Embryonic facial prominence (tissue), 1 donor: ENCODE data around the gene FAS.
"Not testable (repeated sequence)": the region's sequence is repeated elsewhere in the genome, so short reads cannot be mapped to it uniquely, and the experiment has no call there.

Experiments used
- DNase-seq: peaks from one replicate; pipeline ENCODE4 v3.0.0-alpha.2; 2016; ENCODE audit errors: extremely low spot score

The FAS gene

GRCh38 chr10:88992921-88993524, 2.4 kb downstream of the FAS start:
- DNase-seq = no peak

GRCh38 chr10:88994019-88994418, 3.4 kb downstream of the FAS start:
- DNase-seq = no peak

- no peak for DNase-seq
Observed at GRCh38 chr10:88995156-88995876, 4.7 kb downstream of the FAS start.

GRCh38 chr10:88996927-88997326, 6.3 kb downstream of the FAS start:
- DNase-seq = no peak

DNA sequence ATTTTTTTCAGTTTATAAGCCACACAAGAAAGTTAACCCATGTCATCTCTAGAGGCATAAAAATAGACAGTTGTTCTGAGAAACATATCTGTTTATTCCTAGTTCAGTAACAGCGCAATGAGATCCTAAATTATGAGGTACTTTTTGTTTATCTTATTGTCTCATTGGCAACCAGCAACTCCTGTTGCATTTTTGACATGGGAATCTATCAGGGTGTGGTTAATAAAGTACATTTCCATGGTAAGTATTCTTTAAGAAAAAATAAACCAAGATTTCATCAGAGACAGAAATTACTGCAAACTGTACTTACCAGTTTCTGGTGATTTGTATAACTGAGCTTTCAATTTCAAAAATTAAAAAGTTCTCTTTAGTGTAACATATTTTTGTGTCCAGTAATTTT, 9.0 kb downstream of the FAS start:
- no peak for DNase-seq

GRCh38 chr10:89001024-89001728, 10.6 kb downstream of the FAS start:
- DNase-seq = no peak

DNA sequence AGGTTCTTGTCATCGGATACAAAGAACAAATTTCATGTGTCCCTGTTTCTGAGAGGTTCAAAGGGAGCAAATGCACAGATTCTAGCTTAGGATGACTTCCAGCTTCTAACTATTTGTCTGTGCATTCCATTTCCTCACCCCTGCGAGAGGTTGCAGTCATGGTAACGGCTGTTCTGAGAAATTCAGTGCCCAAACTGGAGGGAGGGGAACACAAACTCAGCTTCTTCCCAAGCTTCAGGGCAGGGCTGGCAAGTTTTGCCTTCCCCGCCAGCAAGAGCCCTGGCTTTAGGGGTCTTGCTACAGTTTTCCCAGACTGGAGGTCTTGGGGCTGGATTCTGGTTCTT, 11.1 kb downstream of the FAS start:
- DNase-seq = no peak

- no peak for DNase-seq
Observed at GRCh38 chr10:89002226-89002978, 11.8 kb downstream of the FAS start.

DNA sequence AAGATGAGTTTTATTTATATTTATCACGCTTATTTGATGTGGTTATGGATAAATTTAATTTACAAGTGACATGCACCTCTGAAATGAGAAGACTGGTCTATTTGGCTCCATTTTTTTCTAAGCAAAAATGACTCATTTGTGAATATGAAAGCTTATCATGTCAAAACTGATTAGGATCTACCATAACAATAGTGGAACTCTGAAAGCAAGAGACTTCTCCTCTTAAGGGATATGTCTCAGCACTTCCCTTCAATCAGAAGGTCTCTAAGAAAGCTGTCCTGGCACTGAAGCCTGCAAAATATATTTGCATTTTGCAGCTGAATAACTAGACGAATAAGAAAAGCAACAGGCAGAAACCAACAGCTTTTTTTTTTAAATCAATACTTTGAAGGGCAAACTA, 12.7 kb downstream of the FAS start:
- DNase-seq = no peak

DNA sequence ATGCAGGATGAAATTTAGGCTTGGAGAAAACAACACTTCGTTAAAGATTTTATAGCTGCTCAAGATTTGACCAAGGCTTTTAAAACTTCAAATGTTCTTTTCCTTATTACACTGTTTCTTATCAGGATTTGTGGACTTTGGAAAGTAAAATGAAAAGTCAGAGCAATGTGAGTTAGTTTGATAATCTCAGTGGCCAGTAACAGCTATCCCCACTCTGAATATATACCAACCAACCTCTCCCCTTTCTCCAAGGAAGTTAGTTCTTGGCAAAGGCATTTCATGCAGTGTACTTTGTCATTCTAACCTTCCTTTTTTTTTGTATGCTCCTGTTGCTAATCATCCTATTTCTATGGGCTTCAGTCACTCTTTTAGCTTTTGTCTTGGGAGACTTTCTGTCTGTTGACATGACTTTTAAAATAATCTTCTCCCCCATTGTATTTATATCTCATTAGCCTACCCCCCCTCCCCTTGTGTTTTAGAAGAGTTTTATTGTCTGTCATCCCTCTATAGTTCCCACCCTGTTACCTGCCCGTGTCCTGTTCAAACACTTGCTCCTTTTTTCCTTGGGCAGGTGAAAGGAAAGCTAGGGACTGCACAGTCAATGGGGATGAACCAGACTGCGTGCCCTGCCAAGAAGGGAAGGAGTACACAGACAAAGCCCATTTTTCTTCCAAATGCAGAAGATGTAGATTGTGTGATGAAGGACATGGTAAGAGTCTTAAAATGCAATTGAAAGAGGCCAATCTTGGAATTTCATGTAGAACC, 16.7 kb downstream of the FAS start:
- DNase-seq = no peak

- not testable (repeated sequence) for DNase-seq
Observed at GRCh38 chr10:89018700-89019346, 28.2 kb downstream of the FAS start.

GRCh38 chr10:89019569-89020327, 29.1 kb downstream of the FAS start:
- no peak for DNase-seq

- DNase-seq = not testable (repeated sequence)
Observed at GRCh38 chr10:89021526-89021925, 30.9 kb downstream of the FAS start.

DNA sequence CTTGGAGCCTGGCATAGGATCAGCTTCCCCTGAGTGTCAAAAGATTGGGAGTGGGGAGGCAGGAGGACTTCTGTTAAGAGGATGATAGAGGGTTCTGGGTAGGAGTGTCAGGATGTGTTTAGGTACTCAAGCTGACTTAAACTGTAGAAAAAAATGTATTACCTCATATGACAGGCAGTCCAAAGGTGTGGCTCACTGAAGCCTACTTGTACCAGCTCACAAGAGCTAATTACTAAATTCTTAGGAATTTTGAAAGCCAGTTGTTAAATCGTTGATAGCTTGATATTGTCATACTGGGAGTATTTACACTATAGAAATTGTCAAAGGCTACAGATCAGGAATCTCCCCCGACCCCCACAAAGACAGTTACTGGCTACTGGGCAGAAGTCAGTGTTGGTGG, 32.1 kb downstream of the FAS start:
- no peak for DNase-seq

- DNase-seq = no peak
Observed at GRCh38 chr10:89025453-89025852, 34.9 kb downstream of the FAS start.

DNA sequence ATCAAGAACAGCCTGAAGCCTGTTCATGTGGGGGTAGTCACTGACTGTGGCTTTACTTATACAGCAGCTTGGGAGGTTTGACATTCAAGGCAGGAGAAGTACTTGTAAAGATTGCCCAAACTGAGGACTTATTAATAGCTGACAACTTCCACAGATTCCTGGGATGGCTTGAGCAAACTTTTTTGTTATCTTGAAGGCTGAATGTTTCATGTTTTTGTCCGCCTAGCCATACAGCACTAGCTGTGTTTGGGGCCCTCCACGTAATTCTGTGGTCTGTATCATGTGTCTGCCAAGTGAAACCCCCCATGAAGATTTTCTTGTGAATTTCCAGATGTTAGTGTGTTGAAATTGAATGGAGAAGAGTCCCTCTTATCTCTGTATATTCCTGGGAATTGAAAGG, 38.6 kb downstream of the FAS start:
- DNase-seq = no peak

DNA sequence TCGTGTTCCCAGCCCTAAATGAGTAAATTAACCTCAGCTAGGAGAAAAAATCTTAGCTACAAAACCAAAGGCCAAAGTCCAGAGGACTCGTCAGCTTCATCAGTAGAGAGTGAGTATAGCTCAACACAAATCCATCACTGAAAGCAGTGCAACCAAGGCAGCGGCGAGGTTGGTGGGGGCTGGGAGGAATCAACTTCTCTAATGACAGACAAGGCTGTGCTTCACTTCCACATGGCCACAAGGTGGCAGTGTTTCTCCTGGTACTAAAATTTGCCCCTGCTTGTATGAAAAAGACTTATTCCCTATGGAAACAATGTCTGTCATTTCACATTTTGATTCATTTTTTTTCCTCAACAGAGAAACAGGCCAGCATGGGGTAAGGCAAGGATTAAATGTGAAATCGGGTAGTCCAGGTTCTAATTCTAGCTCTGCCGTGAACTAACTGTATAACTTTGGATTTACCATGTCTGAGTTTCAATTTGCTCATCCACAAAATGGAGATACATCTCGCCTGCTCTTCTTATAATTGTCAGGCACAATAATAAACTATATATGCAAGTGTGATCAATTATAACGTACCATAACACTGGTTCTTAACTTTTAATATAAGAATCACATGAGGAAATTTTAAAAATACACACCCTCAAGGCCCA, 39.3 kb downstream of the FAS start:
- peak; percentile 61 for DNase-seq

GRCh38 chr10:89030791-89031190, 40.2 kb downstream of the FAS start:
- no peak for DNase-seq

GRCh38 chr10:89032141-89032891, 41.7 kb downstream of the FAS start:
- no peak for DNase-seq
